NCI-H2227 (cell line): ENCODE measurements around the gene ATG9A.

ENCODE experiments used
- DNase-seq: peaks from one replicate; lab custom pipeline; 2025; ENCODE audit not compliant: unreplicated experiment; lab: John Stamatoyannopoulos, UW

ATG9A gene

GRCh38 chr2:219178377-219179175, 50.9 kb downstream of the ATG9A start:
- peak; percentile 76 for DNase-seq

DNA sequence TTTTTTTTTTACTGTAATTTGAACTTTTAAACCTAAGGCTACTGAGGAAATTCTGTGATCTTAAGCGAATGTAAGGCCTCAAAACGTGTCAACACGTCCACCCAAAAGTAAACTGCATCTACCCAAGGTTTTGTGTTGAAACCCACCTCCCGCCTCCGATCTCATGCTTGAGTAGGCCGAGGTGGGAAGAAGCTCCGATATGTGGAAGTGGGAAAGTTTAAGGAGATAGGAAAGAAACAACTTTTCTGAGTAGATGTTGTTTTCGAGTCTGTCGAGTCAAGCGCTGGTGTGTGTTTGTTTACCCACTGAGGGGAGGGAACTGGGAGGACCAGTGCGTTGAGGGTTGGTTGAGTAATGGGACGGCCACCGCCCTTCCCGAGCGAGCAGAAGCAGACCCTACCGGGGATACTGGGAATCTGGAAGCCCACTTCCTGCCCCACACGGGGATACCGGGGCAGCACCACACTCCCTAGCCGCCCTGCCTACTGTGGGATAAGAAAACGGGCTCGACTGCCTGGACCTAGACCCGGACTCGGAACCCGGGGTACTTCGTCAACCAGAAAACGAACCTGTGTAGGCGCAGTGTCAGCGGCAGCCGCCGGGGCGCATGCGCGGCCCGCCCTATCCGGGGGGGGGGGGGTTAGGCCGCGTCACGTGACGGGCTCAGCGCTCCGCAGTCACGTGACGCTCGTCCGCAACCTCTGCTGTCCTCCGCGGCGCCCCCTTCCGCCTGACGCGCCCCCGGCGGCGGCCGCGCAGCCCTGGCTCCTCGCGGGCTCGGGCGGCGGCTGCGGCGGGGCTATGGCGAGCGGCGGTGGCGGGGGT, 51.7 kb downstream of the ATG9A start, which contains the start of gene RETREG2:
Gene RETREG2 (plus strand): TSS at position 724 of the 825 bp plus-strand sequence. CDS start 78 bp downstream, at position 802.
- peak; percentile 92 for DNase-seq

- DNase-seq, result peak; percentile 94
Observed at GRCh38 chr2:219176818-219177551, 52.5 kb downstream of the ATG9A start, which contains the start of gene CNPPD1. TSS of gene CNPPD1 (minus strand) at chr2:219176925. CDS start at chr2:219176828, 97 bp downstream.

DNA sequence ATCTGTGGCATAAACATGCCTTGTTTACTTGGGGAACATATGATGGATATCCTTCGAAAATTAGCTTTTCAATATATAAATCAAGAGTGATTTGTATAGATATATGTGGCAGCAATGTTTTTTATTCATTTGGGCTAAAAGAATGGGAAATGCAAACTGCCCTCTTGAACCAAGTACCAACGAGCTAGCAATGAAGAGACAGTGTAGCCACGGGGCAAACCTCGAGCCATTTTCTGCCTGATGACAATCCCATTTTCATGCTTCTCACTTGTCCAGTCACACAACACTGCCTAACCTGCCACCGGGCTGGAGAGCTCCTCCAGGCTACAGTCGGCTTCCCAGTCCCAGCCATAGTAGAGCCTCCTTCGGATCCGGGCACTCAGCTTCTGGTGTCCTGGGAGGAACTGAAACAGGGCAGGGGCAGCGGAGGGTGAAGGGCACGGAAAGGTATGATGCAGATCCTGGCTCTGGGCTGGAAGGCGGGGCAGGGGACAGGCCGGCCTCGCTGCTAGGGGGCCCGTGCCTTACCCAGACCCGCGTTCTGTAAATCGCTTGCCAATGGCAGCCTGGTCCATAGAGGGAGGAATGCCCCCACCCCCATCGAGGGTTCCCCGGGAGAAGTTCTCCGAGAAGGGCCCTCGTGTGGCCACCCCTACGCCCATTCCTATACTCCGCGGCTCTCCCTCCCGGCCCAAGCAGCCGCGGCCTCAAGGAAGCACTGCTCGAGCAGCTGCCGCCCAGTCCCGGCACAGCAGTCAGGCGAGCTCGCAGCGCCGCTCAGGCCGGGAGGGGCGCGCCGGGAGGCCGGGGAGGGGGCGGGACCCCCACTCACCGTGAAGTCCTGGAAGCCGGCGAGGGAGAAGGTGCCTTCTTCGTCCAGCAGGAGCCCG, 53.3 kb downstream of the ATG9A start:
- DNase-seq, result peak; percentile 82

DNA sequence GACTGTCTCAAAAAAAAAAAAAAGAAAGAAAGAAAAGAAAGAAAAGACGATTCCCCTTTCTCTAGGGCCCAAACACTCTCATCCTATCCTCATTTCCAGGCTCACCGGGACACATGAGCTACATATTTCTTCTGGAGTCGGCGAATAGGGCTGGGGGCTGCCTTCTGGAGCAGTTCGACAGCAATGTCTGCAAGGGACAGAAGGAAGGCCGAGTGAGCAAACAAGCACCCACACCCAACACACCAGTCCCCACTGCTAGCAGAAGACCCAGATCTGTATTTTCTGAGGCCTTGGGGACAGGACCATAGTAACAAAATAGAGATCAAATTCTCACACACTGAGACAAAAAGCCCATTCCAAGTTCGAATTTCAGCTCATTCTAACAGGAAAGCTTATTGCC, 54.0 kb downstream of the ATG9A start:
- no peak for DNase-seq

DNA sequence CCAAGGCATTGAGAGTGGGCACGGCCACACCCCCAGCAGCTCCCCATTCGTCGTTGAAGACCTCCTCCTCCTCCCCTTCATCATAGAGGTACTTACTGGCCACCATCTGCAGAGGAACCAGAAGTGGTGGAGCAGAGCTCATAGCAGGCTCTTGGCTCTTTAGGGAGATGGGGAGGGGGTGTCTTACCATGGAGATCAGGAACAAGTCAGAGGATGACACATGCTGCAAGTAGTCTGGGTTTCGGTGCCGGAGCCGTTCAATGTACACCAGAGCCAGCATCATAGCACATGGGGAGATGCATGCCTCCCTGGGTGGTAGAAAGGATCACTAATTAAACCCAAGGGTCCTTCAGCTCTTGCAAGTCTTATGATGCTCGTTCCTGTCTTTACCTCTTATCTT, 54.6 kb downstream of the ATG9A start:
- DNase-seq, result no peak

GRCh38 chr2:219174146-219174545, 55.3 kb downstream of the ATG9A start:
- DNase-seq, result no peak

DNA sequence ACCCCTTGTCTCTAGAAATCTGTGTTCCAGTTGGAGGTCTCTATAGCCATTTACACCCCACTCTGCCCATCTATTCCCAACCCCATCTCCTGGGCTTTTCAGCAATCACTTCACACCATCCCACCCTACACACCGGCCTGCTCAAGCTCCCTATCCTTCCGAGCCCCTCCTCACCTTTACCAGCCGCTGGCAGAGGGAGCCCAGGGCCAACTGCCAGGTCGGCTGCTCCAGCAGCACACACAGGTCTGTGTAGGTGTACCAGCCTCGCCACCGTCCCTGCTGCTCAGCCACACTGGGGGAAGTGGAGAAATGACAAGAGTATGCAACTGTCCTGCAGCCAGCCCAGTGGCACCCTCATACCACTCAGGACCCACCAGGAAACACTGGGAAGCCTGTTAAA, 56.3 kb downstream of the ATG9A start:
- DNase-seq, result no peak

DNA sequence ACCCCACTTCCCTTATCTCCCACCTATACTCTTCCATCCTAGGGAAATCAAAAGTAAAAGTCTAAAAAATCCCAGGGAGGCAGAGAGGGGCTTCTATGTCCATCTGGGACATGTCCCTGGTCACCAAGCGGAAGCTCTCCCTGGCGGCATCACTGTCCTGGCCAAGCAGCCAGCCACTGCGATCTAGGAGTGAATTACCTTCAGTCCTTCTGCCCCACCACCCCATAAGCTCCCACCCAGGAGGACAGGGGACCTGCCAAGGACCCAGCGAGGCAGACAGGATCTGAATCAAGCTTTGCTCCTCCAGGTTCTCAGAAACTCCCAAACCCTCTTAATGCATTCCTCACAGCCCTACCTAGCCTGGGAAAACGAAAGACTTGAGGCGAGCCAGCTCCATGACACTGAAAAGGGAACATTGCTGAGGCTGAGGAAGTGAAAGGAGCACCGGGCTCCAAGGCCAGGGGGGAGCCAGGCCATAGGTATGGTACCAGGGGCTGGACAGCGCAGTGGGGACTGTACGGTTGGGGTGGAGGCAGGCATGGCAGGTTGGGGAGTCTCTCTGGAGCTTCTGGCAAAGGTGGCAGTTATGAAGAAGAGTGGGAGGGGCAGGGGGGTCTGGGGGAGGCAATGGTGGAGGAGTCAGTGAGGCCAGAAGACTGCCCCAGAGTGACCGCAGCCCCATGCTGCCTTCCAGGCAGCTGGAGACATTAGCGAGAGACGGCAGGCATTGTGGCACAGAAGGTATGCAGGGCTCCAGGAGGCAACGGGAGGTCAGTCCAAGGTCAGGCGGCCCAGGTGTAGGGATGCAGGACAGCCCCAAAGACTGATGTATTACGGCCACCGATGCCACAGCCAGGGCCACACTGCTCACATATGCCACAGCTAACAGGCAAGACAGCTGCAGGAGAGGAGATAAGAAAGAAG, 56.9 kb downstream of the ATG9A start:
- no peak for DNase-seq

GRCh38 chr2:219171231-219171651, 58.2 kb downstream of the ATG9A start:
- DNase-seq, result peak; percentile 63

DNA sequence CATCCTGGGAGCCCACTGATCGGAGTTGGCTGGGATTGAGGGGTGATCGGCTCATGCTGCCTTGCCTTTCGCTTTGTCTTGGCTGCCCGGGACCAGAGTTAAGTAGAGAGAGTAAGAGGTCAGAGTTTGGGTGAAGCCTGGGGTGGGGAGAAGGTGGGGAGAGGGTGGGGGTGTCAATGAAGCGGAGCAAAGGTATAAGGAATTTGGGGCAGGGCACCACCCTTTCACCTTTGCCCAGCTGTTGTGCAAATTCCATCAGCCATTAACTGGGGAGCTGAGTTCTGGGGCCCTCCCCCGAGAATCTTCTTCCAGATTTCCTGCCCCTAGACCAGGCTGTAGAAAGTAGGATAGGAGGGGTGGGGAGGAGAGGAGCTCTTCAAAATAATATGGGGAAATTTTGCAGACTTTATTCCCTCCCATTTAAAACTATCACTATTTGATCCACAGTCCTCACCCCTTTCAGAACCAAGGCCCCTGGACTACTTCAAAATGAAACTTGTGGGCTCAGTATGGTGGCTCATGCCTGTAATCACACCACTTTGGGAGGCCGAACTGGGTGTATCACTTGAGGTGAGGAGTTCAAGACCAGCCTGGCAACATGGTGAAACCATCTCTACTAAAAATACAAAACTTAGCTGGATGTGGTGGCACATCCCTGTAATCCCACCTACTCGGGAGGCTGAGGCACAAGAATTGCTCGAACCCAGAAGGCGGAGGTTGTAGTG, 59.3 kb downstream of the ATG9A start, which contains the start of gene SLC23A3:
Gene SLC23A3 (minus strand): TSS at position 100 of the 725 bp plus-strand sequence. CDS start 45 bp downstream, at position 55.
- DNase-seq, result no peak
